ENCODE data around the gene PSMD6. TPM values are rescaled to one million over a fixed set of nuclear protein-coding genes. Genes with fewer than 3 reads are reported as not detected.

Gene PSMD6
- total and polyA plus RNA-seq, 8 donors, result 15.8 to 98.5 (median 55.5) TPM

- no peak for TF ChIP-seq POLR2AphosphoS5 (IDR thresholded peaks at IDR 0.05)
- TF ChIP-seq CTCF (IDR thresholded peaks at IDR 0.05), result no peak
- no peak for TF ChIP-seq EP300 (IDR thresholded peaks at IDR 0.05)
- no peak for TF ChIP-seq POLR2A (IDR thresholded peaks at IDR 0.05)
- Histone ChIP-seq H3K27me3 (no peaks in the 10 kb centered on the region), H3K9me3 (no peaks in the 10 kb centered on the region), H3K36me3 (peaks cover 22 to 90% (median 80%) of the 10 kb centered on the region in 4 donors), H3K27ac (peak overlapping the region in 3 of 5 donors; percentile 31 to 54 (median 37)), H3K4me1 (peaks cover 0 to 6% (median 0%) of the 10 kb centered on the region in 4 donors), H3K4me3 (no peak overlapping the region)
- 69 to 73% (median 70%) methylated on average over 10 of the region's 10 CpGs for WGBS, 5 donors
- intact Hi-C loops (cut with DNase I; ENCODE audit: low total_unique reads), result loop anchor here (10.0 kb wide), 1 partner anchor 84 kb away; the partner anchor contains the start of gene SCAANT1
- DNase-seq, result no peak
These were observed 24.2 kb downstream of the PSMD6 start for GRCh38 chr3:63998852-63999754.

DNA sequence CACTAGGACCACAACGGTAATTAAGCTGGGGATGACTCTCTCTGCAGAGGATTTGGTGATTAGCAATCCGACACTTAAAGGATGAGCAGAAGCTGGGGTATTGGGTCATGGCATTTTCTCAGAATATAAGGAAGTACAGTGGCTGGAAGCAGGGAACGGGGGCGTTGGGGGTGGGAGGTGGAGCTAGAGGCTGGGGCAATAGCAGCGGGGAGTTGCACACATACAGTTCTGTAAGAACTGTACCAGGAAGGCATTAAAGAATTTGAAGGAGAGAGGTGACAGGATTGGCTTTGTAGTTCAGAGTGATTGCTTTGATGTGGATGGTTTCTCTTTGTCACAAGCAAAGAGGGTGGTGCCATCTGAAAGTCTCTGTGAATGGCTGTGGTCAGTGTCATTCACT is 28.2 kb downstream of the PSMD6 start:
- Histone ChIP-seq H3K9me3 (no peaks in the 10 kb centered on the region), H3K36me3 (peaks cover 45 to 95% (median 88%) of the 10 kb centered on the region in 4 donors), H3K27ac (no peak overlapping the region), H3K4me1 (peaks cover 0 to 8% (median 0%) of the 10 kb centered on the region in 4 donors), H3K4me3 (no peak overlapping the region), H3K27me3 (no peaks in the 10 kb centered on the region)
- intact Hi-C loops (cut with DNase I; ENCODE audit: low total_unique reads), result loop anchor here (10.0 kb wide), 1 partner anchor 80 kb away; the partner anchor contains the start of gene SCAANT1
- TF ChIP-seq EP300 (IDR thresholded peaks at IDR 0.05), result no peak
- no peak for TF ChIP-seq POLR2A (IDR thresholded peaks at IDR 0.05)
- TF ChIP-seq POLR2AphosphoS5 (IDR thresholded peaks at IDR 0.05), result no peak
- no peak for TF ChIP-seq CTCF (IDR thresholded peaks at IDR 0.05)
- no peak for DNase-seq
- 81 to 91% (median 86%) methylated on average over 5 of the region's 5 CpGs for WGBS, 5 donors

GRCh38 chr3:63993653-63994079 is 29.6 kb downstream of the PSMD6 start:
- peak; percentile 68 to 90 for DNase-seq
- peaks cover 0 to 8% (median 0%) of the 10 kb centered on the region in 4 donors for H3K4me1 ChIP-seq
- H3K27me3 ChIP-seq, result no peaks in the 10 kb centered on the region
- H3K27ac ChIP-seq, result no peak overlapping the region
- intact Hi-C loops (cut with DNase I; ENCODE audit: low total_unique reads), result loop anchor here (10.0 kb wide), 1 partner anchor 79 kb away; the partner anchor contains the start of gene SCAANT1
- TF ChIP-seq POLR2AphosphoS5 (IDR thresholded peaks at IDR 0.05) (peak in 1 of 3 donors; percentile 84), EP300 (IDR thresholded peaks at IDR 0.05) (no peak), CTCF (IDR thresholded peaks at IDR 0.05) (peak in 6 of 7 experiments; percentile 43 to 97 (median 96))
- H3K4me3 ChIP-seq, result no peak overlapping the region
- WGBS, 5 donors, result 33 to 35% (median 35%) methylated on average over 3 of the region's 3 CpGs
- peaks cover 49 to 95% (median 89%) of the 10 kb centered on the region in 4 donors for H3K36me3 ChIP-seq
- no peaks in the 10 kb centered on the region for H3K9me3 ChIP-seq

- H3K27me3 ChIP-seq, result no peaks in the 10 kb centered on the region
- no peak for DNase-seq
- intact Hi-C loops (cut with DNase I; ENCODE audit: low total_unique reads), result loop anchor here (10.0 kb wide), 1 partner anchor 78 kb away; the partner anchor contains the start of gene SCAANT1
- H3K27ac ChIP-seq, result peak overlapping the region in 1 of 5 donors; percentile 3
- H3K9me3 ChIP-seq, result no peaks in the 10 kb centered on the region
- peaks cover 0 to 8% (median 0%) of the 10 kb centered on the region in 4 donors for H3K4me1 ChIP-seq
- WGBS, 5 donors, result 85 to 91% (median 89%) methylated on average over 5 of the region's 5 CpGs
- H3K36me3 ChIP-seq, result peaks cover 59 to 95% (median 90%) of the 10 kb centered on the region in 4 donors
- TF ChIP-seq EP300 (IDR thresholded peaks at IDR 0.05) (no peak), CTCF (IDR thresholded peaks at IDR 0.05) (no peak), POLR2AphosphoS5 (IDR thresholded peaks at IDR 0.05) (no peak), POLR2A (IDR thresholded peaks at IDR 0.05) (no peak)
- H3K4me3 ChIP-seq, result no peak overlapping the region
These were observed 30.6 kb downstream of the PSMD6 start for GRCh38 chr3:63992516-63993209.
